ENCODE data around the gene UGT1A5.

The UGT1A5 gene

GRCh38 chr2:233813236-233814055, 100.7 kb downstream of the UGT1A5 start:
- no peak for DNase-seq

- peak; percentile 15 for DNase-seq
Measured at GRCh38 chr2:233814056-233814835, 101.5 kb downstream of the UGT1A5 start.

- no peak for DNase-seq
Measured at GRCh38 chr2:233815861-233816260, 103.2 kb downstream of the UGT1A5 start.

- peak; percentile 67 for DNase-seq
Measured at GRCh38 chr2:233816334-233816733, 103.6 kb downstream of the UGT1A5 start.

- DNase-seq: no peak
Measured at GRCh38 chr2:233816771-233817170, 104.1 kb downstream of the UGT1A5 start.

GRCh38 chr2:233817361-233817911, 104.7 kb downstream of the UGT1A5 start:
- DNase-seq: no peak

GRCh38 chr2:233817995-233818638, 105.4 kb downstream of the UGT1A5 start:
- DNase-seq: no peak

- DNase-seq: no peak
Measured at GRCh38 chr2:233818639-233819621, 106.2 kb downstream of the UGT1A5 start.

- DNase-seq: no peak
Measured at GRCh38 chr2:233819884-233820773, 107.4 kb downstream of the UGT1A5 start.

- DNase-seq: no peak
Measured at GRCh38 chr2:233820774-233821105, 108.0 kb downstream of the UGT1A5 start.

GRCh38 chr2:233821196-233821595, 108.5 kb downstream of the UGT1A5 start:
- no peak for DNase-seq

- no peak for DNase-seq
Measured at GRCh38 chr2:233821709-233822100, 109.0 kb downstream of the UGT1A5 start.

GRCh38 chr2:233822101-233822771, 109.5 kb downstream of the UGT1A5 start:
- DNase-seq: no peak
